SW 1271 (cell line): Measurements from ENCODE around the gene TRPM7.

Experiments
- DNase-seq, 2 experiments: peaks; one replicate each; lab custom pipeline; 2025; lab: John Stamatoyannopoulos, UW

TRPM7 gene

GRCh38 chr15:50562735-50563640 lies 123.6 kb downstream of the TRPM7 start:
- no peak for DNase-seq

GRCh38 chr15:50558012-50558411 lies 128.6 kb downstream of the TRPM7 start:
- DNase-seq, result no peak

GRCh38 chr15:50556642-50557371 lies 129.8 kb downstream of the TRPM7 start:
- no peak for DNase-seq

- no peak for DNase-seq
These were observed 134.4 kb downstream of the TRPM7 start for GRCh38 chr15:50552238-50552637.

GRCh38 chr15:50549326-50549725 lies 137.3 kb downstream of the TRPM7 start:
- DNase-seq, result no peak

- no peak for DNase-seq
These were observed 140.0 kb downstream of the TRPM7 start, which contains the start of gene USP50 for GRCh38 chr15:50546566-50546965. Gene USP50, minus strand, starts transcription at chr15:50546666. Its CDS starts 141 bp downstream, at chr15:50546525.

GRCh38 chr15:50544368-50544767 lies 142.2 kb downstream of the TRPM7 start:
- no peak for DNase-seq

- no peak for DNase-seq
These were observed 143.0 kb downstream of the TRPM7 start for GRCh38 chr15:50543556-50543955.

GRCh38 chr15:50542887-50543210 lies 143.7 kb downstream of the TRPM7 start:
- DNase-seq, result no peak

- DNase-seq, result no peak
These were observed 154.8 kb downstream of the TRPM7 start for GRCh38 chr15:50531766-50532165.

GRCh38 chr15:50531163-50531562 lies 155.4 kb downstream of the TRPM7 start:
- no peak for DNase-seq

GRCh38 chr15:50523851-50524251 lies 162.7 kb downstream of the TRPM7 start:
- no peak for DNase-seq

GRCh38 chr15:50519740-50520425 lies 166.7 kb downstream of the TRPM7 start:
- no peak for DNase-seq

- DNase-seq, result no peak
These were observed 173.6 kb downstream of the TRPM7 start for GRCh38 chr15:50513001-50513400.
